Measurements from ENCODE around the gene SRCAP. TPM values are rescaled to one million over a fixed set of nuclear protein-coding genes. Genes with fewer than 3 reads are reported as not detected.

SRCAP gene
- total RNA-seq, 1 donor from 2014 or later: 4.6 TPM

DNA sequence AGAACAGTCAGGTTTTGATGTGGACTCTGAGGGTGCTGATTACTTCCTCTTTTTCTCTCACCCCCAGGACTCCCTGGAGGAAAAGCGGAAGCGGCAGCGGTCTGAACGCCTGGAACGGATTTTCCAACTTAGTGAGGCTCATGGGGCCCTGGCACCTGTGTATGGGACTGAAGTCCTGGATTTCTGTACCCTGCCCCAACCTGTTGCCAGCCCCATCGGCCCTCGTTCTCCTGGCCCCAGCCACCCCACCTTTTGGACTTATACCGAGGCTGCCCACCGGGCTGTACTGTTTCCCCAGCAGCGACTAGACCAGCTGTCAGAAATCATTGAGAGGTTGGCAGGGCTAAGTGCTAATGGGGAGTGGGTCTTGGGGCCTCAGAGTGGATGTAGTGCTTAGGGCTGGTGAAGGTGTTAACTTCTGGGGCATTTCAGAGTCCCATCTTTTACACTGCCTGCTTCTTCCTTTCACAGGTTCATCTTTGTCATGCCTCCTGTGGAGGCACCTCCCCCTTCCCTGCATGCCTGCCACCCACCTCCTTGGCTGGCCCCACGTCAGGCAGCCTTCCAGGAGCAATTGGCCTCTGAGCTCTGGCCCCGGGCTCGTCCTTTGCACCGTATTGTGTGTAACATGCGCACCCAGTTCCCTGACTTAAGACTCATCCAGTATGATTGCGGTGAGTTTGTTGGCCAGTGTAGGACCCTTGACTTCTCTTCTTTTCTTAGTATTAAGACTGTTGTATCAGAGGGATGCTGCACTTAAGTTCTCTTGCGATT lies 30.1 kb downstream of the SRCAP start:
- Histone ChIP-seq H3K27ac (no peak overlapping the region), H3K27me3 (no peaks in the 10 kb centered on the region), H3K36me3 (peaks cover 13% of the 10 kb centered on the region), H3F3A (ENCODE audit: low read depth) (no peaks in the 10 kb centered on the region), H3K9ac (no peak overlapping the region), H2AFZ (replicated peaks) (no peak overlapping the region), H4K20me1 (ENCODE audit: low read depth) (peaks cover 24% of the 10 kb centered on the region), H3K4me3 (no peak overlapping the region), H3K4me2 (no peak overlapping the region), H3K4me1 (no peaks in the 10 kb centered on the region), H3K9me3 (ENCODE audit: low read depth) (no peaks in the 10 kb centered on the region), H3K79me2 (ENCODE audit: low read depth) (peaks cover 27% of the 10 kb centered on the region)
- no peak for DNase-seq (ENCODE audit: low spot score)
- no peaks in the 10 kb centered on the region for H3K4me1 Mint-ChIP-seq
- H3K27ac Mint-ChIP-seq: peak overlapping the region; percentile 46
- H3K36me3 Mint-ChIP-seq: peaks cover 32% of the 10 kb centered on the region
- no peak overlapping the region for H3K4me3 Mint-ChIP-seq
- peaks cover 2% of the 10 kb centered on the region for H3K27me3 Mint-ChIP-seq (ENCODE audit: insufficient read depth, low read depth)
- TF ChIP-seq, protein P1, sequence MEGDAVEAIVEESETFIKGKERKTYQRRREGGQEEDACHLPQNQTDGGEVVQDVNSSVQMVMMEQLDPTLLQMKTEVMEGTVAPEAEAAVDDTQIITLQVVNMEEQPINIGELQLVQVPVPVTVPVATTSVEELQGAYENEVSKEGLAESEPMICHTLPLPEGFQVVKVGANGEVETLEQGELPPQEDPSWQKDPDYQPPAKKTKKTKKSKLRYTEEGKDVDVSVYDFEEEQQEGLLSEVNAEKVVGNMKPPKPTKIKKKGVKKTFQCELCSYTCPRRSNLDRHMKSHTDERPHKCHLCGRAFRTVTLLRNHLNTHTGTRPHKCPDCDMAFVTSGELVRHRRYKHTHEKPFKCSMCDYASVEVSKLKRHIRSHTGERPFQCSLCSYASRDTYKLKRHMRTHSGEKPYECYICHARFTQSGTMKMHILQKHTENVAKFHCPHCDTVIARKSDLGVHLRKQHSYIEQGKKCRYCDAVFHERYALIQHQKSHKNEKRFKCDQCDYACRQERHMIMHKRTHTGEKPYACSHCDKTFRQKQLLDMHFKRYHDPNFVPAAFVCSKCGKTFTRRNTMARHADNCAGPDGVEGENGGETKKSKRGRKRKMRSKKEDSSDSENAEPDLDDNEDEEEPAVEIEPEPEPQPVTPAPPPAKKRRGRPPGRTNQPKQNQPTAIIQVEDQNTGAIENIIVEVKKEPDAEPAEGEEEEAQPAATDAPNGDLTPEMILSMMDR (IDR thresholded peaks at IDR 0.05): no peak
- TF ChIP-seq EZH2phosphoT487 (IDR thresholded peaks at IDR 0.05) (no peak), EZH2 (IDR thresholded peaks at IDR 0.05) (no peak)
- no peaks in the 10 kb centered on the region for H3K9me3 Mint-ChIP-seq

GRCh38 chr16:30731411-30731810 lies 32.4 kb downstream of the SRCAP start:
- no peak for DNase-seq (ENCODE audit: low spot score)
- no peak overlapping the region for H3K4me3 Mint-ChIP-seq
- TF ChIP-seq EZH2phosphoT487 (IDR thresholded peaks at IDR 0.05): no peak
- TF ChIP-seq EZH2 (IDR thresholded peaks at IDR 0.05): no peak
- TF ChIP-seq, protein P1 (IDR thresholded peaks at IDR 0.05): no peak

GRCh38 chr16:30736995-30737793 lies 38.2 kb downstream of the SRCAP start:
- Histone ChIP-seq H3K9me3 (ENCODE audit: low read depth) (no peaks in the 10 kb centered on the region), H3K9ac (no peak overlapping the region), H3K79me2 (ENCODE audit: low read depth) (no peaks in the 10 kb centered on the region), H3K27ac (no peak overlapping the region), H4K20me1 (ENCODE audit: low read depth) (no peaks in the 10 kb centered on the region), H3F3A (ENCODE audit: low read depth) (no peaks in the 10 kb centered on the region), H3K27me3 (no peaks in the 10 kb centered on the region), H3K36me3 (no peaks in the 10 kb centered on the region), H3K4me2 (no peak overlapping the region), H3K4me3 (no peak overlapping the region), H2AFZ (replicated peaks) (no peak overlapping the region), H3K4me1 (no peaks in the 10 kb centered on the region)
- H3K36me3 Mint-ChIP-seq: peaks cover 34% of the 10 kb centered on the region
- H3K27me3 Mint-ChIP-seq (ENCODE audit: insufficient read depth, low read depth): no peaks in the 10 kb centered on the region
- no peaks in the 10 kb centered on the region for H3K4me1 Mint-ChIP-seq
- DNase-seq (ENCODE audit: low spot score): no peak
- TF ChIP-seq EZH2 (IDR thresholded peaks at IDR 0.05): no peak
- no peak for TF ChIP-seq EZH2phosphoT487 (IDR thresholded peaks at IDR 0.05)
- TF ChIP-seq, protein P1 (IDR thresholded peaks at IDR 0.05): no peak
- H3K4me3 Mint-ChIP-seq: no peak overlapping the region
- no peaks in the 10 kb centered on the region for H3K9me3 Mint-ChIP-seq
- no peak overlapping the region for H3K27ac Mint-ChIP-seq

More at GRCh38 chr16:30731411-30731810, 32.4 kb downstream of the SRCAP start:
- H3K36me3 Mint-ChIP-seq: peaks cover 40% of the 10 kb centered on the region
- Histone ChIP-seq H3K4me2 (no peak overlapping the region), H3K27ac (no peak overlapping the region), H3K9me3 (ENCODE audit: low read depth) (no peaks in the 10 kb centered on the region), H3K9ac (no peak overlapping the region), H2AFZ (replicated peaks) (no peak overlapping the region), H3K4me3 (no peak overlapping the region), H4K20me1 (ENCODE audit: low read depth) (peaks cover 12% of the 10 kb centered on the region), H3K36me3 (peaks cover 6% of the 10 kb centered on the region), H3K4me1 (no peaks in the 10 kb centered on the region), H3K79me2 (ENCODE audit: low read depth) (peaks cover 16% of the 10 kb centered on the region), H3F3A (ENCODE audit: low read depth) (no peaks in the 10 kb centered on the region), H3K27me3 (no peaks in the 10 kb centered on the region)
- H3K9me3 Mint-ChIP-seq: no peaks in the 10 kb centered on the region
- H3K27me3 Mint-ChIP-seq (ENCODE audit: insufficient read depth, low read depth): peaks cover 2% of the 10 kb centered on the region
- H3K4me1 Mint-ChIP-seq: no peaks in the 10 kb centered on the region
- H3K27ac Mint-ChIP-seq: no peak overlapping the region

Data from neural progenitor cell (in vitro differentiated cells).